GM12892 (cell line): ENCODE measurements around the gene FOXO3.
A peak's percentile ranks its signal among the peaks of the same experiment; 100 is the strongest.
"Not testable (repeated sequence)": the region's sequence is repeated elsewhere in the genome, so short reads cannot be mapped to it uniquely, and the experiment has no call there.

Source experiments
- DNase-seq: peaks from one replicate; pipeline ENCODE4 v3.0.0; 2011; ENCODE audit not compliant: insufficient read length
- FAIRE-seq: peaks from 2 replicates; lab custom pipeline; 2011; peaks lifted over from hg19 to GRCh38; lab: Jason Lieb, UNC
- POLR2A ChIP-seq: IDR thresholded peaks from 2 replicates; pipeline ENCODE4 v1.6.1; 2011; ENCODE audit warnings: low read depth, low read length, control low read depth
- POLR2AphosphoS5 ChIP-seq: IDR thresholded peaks from 2 replicates; pipeline ENCODE4 v1.6.1; 2011; ENCODE audit warnings: low read depth, low read length, control low read depth
- TAF1 ChIP-seq: IDR thresholded peaks from 2 replicates; pipeline ENCODE4 v1.6.1; 2011; ENCODE audit warnings: low read depth, mild to moderate bottlenecking, control low read depth, low read length, borderline replicate concordance

FOXO3 gene

DNA sequence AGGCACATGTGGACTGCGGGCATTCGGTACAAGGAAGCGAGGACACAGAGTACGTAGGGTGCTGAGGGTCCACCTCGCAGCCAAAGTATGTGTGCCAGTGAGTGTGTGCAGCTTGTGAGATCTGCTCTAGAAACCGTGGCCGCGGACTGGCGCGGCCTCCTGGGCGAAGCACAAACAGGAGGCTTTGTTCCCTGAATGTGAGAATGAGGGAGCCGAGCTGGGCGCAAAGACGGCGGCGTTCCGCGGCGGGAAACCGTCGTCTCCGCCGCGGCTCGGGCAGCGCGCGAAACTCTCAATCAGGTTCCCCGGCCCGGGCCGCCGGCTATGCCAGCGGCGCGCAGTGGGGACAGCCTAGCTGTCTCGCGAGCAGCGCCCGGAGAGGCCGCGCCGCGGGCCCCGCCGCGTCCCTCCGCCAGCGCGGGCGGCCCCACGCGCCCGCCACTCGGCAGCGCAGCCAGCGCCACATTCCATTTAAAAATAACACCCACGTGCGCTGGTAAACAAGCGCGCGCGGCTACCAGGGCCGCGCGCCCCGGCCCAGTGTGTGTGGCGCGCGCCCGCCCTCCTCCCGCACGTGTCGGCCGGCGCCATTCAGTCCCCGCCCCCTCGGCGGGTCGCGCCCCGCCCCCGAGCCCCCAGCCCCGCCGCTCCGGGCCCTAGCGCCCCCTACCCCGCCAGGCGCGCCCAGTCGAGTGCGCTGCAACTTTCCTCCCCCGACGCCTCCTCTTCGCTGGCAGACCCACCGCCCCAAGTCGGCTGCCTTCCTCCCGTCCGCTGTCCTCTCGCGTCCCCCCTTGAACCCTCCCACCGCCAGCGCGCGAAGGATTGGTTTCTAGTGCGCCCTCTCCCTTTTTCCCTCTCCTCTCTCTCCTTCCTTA is 3.0 kb upstream of the FOXO3 start:
- peak; percentile 48 for DNase-seq
- FAIRE-seq = peak; percentile 62
- TF ChIP-seq POLR2AphosphoS5 (no peak), POLR2A (no peak), TAF1 (no peak)

DNA sequence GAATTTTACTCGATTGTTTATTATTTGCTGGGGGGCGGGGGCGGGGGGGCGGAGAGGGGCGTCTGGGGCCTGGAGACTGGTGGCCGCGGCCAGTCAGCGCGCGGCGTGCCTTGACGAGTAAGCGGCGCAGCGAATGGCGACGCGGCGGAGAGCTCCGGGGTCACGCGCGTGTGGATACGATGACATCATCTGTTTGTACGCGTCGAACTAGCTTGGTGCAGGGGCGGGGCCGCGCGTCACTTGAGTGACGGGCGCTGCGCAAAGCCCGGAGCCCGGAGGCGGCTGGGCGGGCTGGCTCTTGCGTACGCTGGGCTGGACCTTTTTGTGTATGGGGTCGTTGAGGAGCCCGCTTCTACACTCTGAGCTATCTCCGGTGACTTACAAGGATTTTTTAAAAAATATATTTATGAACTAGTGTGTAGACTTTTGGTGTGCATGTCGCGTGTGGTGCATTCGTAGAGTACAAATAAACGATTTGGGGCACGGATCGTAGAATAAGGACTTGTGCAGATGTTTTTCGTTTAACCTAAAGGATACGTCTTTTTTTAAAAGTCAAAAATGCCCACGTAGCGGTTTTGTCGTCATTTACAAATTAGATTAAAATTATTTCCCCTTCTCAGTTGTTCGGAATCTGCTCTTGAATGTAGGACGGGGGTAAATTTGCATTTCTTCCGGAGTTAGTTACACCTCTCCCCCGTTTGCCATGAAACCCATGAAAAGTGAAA is 2.2 kb upstream of the FOXO3 start:
- peak; percentile 62 for DNase-seq
- TF ChIP-seq POLR2A (no peak), TAF1 (peak; percentile 34; the same call in 1 of the 2 replicates)
- peak; percentile 99 for FAIRE-seq

GRCh38 chr6:108559097-108559883 is 1.4 kb upstream of the FOXO3 start:
- DNase-seq (peak; percentile 66), FAIRE-seq (peak; percentile 92)
- TF ChIP-seq POLR2A = peak; percentile 75; the same call in 1 of the 2 replicates
- peak; percentile 63 for TF ChIP-seq POLR2AphosphoS5
- TF ChIP-seq TAF1 = no peak

DNA sequence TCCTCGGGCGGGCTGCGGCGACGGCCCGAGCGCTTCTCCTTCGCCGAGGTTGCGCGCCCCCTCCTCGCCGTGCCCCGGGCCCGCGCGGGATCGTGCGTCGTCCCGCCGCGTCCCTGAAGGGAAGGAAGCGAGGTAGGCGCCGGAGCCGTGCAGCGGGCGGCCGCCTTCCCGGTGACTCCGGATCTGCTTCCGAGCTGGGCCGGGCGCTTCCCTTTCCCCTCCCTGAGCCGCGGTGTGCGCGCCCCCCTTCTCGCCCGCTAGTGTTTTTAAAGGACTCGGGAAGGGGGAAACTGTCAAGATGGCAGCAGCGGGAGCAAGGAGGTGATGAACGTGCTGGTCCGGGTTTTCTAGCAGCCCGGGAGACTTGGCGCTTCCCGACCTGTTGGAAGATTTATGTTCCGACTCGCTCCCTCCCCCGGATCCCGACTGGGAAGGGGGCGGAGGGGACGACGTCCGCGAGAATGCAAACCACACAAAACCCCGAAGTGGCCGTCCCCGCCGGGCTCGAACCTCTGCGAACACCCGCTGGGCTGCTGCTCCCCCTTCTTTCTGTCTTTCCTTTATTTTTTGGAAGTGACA is 744 bp upstream of the FOXO3 start:
- no peak for TF ChIP-seq POLR2AphosphoS5
- TF ChIP-seq TAF1 = no peak
- no peak; the same call in 1 of the 2 replicates for TF ChIP-seq POLR2A
- DNase-seq = no peak
- peak; percentile 24 for FAIRE-seq

- FAIRE-seq, DNase-seq: not testable (repeated sequence)
Measured at GRCh38 chr6:108561309-108561647, 561 bp downstream of the FOXO3 start.

- TF ChIP-seq POLR2AphosphoS5 = no peak
- no peak for TF ChIP-seq TAF1
- TF ChIP-seq POLR2A = no peak
- FAIRE-seq (no peak), DNase-seq (no peak)
Measured at GRCh38 chr6:108561742-108562502, 1.2 kb downstream of the FOXO3 start.

DNA sequence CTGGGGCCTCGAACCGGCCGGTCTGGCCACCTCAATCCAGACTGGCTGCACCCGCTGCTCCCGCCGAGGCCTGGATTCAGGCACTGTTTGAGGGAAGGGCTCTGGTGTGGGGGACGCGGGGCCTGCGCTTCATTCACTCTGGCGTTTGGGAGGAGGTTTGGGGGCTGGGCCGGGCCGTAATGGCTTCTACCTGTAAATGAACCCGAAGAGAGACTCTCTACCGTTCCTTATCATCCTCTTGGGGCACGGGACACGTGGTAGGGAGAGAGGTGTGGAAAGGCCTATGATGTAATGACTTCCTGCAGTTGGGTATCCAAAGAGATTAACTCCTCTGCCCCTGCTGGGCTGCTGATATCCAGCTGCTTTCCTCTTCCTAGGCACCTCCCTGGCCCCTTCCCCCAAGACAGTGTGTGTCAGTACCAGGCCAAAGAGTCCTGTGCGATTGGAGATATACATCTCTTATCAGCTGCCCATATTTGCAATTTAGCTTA is 1.8 kb downstream of the FOXO3 start:
- no peak for DNase-seq
- TF ChIP-seq POLR2A (no peak), TAF1 (no peak), POLR2AphosphoS5 (no peak)
- no peak for FAIRE-seq

- peak; percentile 36 for FAIRE-seq
- TF ChIP-seq POLR2AphosphoS5 (no peak), POLR2A (no peak), TAF1 (no peak)
- no peak for DNase-seq
Measured at GRCh38 chr6:108563292-108563691, 2.6 kb downstream of the FOXO3 start.

- TF ChIP-seq POLR2AphosphoS5 = no peak
- no peak for TF ChIP-seq POLR2A
- no peak for TF ChIP-seq TAF1
- FAIRE-seq = peak; percentile 85
- no peak for DNase-seq
Measured at GRCh38 chr6:108564178-108564577, 3.5 kb downstream of the FOXO3 start.

DNA sequence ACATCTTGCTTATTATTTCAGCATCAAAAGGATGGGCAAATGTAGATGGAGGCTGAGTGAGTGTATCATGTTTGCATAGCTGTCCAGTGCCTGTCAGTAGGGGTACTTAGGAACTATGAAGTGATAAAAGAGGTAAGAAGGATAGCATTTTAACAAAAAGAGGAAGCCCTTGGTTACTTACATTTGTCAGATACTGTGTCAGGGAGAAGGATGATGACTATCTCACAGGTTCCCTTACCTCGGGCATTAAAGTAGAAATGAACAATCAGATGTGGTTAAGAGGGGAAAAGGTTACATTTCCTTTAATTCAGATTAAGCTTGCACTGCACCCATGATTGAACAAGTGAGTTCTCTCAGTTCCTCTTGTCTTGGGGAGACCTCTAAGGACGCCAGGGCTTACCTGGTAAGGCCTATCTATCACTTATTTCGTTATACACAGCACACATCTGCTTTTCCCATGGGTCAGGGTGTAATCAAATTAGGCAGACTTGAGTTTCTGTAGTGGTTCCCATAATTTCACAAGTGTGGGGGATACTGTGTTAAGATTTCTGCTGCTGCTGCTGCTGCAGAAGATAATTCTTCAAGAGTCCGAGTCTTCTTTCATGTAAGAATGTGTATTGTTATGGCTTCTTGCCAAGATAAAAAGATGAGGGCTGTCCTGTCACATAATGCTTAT is 4.5 kb downstream of the FOXO3 start:
- FAIRE-seq = peak; percentile 89
- DNase-seq = no peak

More for the DNA sequence above, 4.5 kb downstream of the FOXO3 start:
- TF ChIP-seq POLR2A (0 out of 2 replicates have a peak, but pooled peaks have one; percentile 19), TAF1 (no peak), POLR2AphosphoS5 (no peak; the same call in 1 of the 2 replicates)
